DMS114 treated with DMSO at 0.1 percent for 48 hours (cell line): Measurements from ENCODE around the gene PRKN.

Experiments
- DNase-seq: peaks from one replicate; lab custom pipeline; 2025; ENCODE audit not compliant: unreplicated experiment; lab: John Stamatoyannopoulos, UW

The PRKN gene

GRCh38 chr6:162389343-162390085 lies 338.1 kb downstream of the PRKN start:
- DNase-seq, result no peak

GRCh38 chr6:162388383-162388777 lies 339.2 kb downstream of the PRKN start:
- DNase-seq, result no peak

GRCh38 chr6:162387718-162388382 lies 339.7 kb downstream of the PRKN start:
- DNase-seq, result no peak

DNA sequence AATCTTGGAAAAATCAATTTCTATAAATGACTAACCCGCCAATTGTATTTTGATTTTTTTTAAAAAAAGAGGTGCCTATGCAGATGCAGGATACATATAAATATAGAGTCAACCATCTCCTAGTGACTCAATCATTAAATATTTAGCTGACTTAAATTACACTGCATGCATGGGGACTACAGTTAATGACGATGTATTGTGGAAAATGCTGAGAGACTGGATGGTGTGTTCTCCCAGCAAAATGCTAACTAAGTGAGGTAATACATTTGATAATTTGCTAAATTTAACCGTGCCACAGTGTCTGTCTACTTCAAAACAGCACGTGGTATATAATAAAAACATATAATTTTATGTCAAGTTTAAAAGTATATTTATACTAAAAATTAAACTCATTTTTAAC lies 341.6 kb downstream of the PRKN start:
- no peak for DNase-seq

DNA sequence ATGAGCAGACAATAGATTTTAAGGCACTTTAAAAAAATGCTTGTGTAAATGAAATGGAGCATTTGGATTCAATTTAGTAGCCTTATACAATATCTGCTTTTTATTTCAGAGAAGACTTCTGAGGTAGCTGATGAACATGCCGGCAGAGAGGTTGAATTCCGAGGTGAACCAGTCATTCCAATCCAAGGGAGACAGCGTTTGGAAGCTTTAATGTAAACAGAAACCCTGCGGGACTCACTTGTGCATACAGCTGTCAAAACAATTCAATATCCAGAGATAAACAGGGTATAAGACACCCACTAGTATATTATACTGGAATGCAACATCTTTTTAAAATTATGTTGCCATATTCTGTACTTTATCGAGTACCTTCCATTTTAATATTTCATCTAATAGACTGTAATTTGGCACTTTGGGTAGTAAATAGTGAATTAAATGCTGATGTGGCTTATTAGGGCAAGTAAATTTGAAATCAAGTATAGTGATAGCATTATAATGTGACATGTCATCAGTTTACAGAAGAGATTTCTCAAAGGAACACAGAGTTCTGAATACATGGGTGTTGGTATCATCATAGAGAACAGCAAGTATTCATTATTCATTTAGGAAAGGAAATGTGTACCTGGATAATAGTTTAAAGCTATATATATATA lies 347.7 kb downstream of the PRKN start:
- DNase-seq, result no peak

- DNase-seq, result no peak
Measured at GRCh38 chr6:162377735-162378134, 349.8 kb downstream of the PRKN start.

GRCh38 chr6:162373868-162374267 lies 353.7 kb downstream of the PRKN start:
- no peak for DNase-seq

- DNase-seq, result no peak
Measured at GRCh38 chr6:162373192-162373591, 354.4 kb downstream of the PRKN start.

GRCh38 chr6:162372106-162372505 lies 355.5 kb downstream of the PRKN start:
- no peak for DNase-seq

DNA sequence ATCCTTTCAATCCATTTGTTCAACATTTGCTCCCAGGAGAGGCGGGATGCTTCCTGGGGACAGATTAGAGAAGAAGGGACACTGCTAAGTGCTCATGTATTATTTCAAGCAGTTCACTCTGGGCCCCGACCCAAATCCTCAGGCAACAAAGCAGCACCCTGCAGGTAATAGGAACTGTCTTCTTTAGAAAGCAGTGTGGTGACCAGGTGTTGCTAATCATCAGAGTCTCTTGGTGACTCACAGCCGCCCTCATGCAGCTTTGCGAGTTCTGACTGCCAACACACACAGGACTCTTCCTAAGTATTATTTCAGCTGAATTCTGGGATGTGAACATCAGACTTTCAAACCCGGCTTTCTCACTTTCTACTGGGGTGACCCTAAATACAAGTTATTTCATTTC lies 356.4 kb downstream of the PRKN start:
- DNase-seq, result no peak

DNA sequence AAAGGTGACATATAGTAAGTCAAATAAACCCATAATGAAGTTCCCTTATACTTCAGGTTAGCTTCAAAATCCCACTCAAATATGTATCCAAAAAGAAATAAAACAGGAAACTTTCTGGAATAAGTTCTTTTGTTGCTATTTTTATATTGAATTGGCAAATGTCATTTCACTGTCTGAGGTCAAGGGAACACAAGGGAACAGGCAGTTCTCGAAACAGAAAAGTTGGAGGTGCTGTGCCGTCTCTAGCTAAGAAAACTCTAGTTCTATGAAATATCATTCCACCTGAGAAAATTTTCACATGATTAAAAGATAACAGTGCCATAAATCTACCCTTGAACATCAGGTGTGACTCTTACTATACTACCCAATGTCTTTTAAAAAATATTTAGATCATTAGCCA lies 358.5 kb downstream of the PRKN start:
- DNase-seq, result no peak

GRCh38 chr6:162364488-162364887 lies 363.1 kb downstream of the PRKN start:
- DNase-seq, result no peak

GRCh38 chr6:162363757-162364156 lies 363.8 kb downstream of the PRKN start:
- DNase-seq, result no peak

- no peak for DNase-seq
Measured at GRCh38 chr6:162360901-162361567, 366.5 kb downstream of the PRKN start.

- no peak for DNase-seq
Measured at GRCh38 chr6:162358625-162359024, 368.9 kb downstream of the PRKN start.

DNA sequence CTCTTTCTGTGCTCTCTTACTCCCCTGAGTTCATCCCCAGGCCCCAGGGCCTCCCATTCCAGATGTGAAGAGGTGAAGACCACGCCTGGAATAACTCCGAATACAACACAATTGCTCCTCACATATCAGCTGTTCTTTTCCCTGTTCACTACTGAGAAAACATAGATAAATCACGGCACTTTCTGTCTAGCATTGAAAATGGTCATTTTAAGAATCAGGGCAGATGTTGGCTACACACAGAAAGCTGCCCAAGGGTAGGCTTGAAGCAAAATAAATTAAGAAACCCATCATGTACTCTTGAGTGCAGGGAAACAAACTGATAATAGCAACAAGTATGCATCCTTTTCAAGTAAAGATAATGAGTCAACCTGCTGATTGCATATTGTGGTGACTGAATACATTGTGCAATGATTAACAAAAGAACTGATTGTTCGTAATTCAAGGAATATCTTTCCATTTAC lies 382.5 kb downstream of the PRKN start:
- no peak for DNase-seq

GRCh38 chr6:162344646-162345010 lies 382.9 kb downstream of the PRKN start:
- no peak for DNase-seq

- DNase-seq, result no peak
Measured at GRCh38 chr6:162343936-162344645, 383.5 kb downstream of the PRKN start.

DNA sequence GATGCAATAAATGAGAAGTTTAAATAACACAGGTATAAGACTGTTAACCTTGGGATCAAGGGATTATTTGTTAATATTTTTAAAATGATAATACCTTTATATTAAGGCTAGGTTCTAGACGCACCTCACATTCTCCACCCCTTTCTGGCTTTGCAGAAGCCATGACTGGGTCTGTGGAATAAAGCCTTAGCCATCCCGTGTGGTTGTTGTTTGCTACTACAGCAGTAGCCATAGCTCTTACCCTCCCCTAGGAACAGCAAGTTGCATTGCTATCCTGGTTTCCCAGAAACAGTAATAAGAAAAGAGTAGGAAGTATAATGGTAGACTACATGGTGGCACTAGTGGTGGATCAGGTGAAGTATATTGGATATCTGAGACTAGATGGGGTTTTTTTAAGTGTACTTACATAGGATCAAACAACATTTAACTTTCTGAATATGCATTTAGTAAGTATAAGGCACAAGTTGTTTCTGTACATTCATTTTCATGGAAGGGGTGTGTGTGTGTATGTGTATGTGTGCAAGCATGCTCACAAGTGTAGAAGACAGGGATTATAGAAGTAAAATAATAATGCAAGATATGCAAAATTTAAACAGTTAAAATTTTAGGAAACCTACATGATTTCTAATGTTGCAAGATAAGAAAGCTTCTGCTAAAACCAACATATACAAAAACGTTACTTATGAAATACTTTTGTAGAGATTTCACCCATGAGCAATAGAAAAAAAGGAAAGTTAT lies 384.2 kb downstream of the PRKN start:
- DNase-seq, result no peak

DNA sequence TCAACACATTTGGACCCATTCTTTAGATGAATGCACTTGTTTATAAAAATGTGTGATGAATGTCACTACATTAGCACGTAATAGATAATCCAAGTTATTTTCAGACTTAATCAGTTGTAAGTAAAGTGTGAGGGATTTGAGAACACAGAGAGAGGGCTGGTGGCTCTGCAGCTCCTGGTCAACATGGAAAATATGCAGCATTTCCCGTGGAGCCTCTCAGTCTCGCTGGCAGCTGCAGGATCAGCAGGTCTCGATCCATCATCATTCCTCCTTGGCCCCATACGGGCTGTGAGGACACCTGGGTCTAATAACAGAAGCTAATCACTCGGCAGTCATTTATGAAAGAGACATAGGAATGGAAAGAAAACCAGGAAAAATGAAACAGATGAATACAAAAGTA lies 390.2 kb downstream of the PRKN start:
- DNase-seq, result no peak
